Uterus (tissue), 4 donors: ENCODE measurements around the gene NHLH2. TPM values are rescaled to one million over a fixed set of nuclear protein-coding genes. Genes with fewer than 3 reads are reported as not detected.

Experiments
- DNase-seq, 2 donors: peaks; one replicate each; pipeline ENCODE4 v3.0.0-alpha.2; 2019 to 2020
- H3K27ac ChIP-seq, 2 donors: fragments of 200-600 bp; sonication (generic); 1 replicate in 1 of 2; 2 replicates in 1 of 2; pipeline ENCODE4 v1.5.1; 2016 to 2018
- H3K27me3 ChIP-seq, 2 donors: fragments of 200-600 bp; sonication (generic); one replicate each; pipeline ENCODE4 v1.5.1; 2018 to 2019; ENCODE audit warnings: control low read depth in 1 of 2
- H3K36me3 ChIP-seq, 2 donors: fragments of 200-600 bp; sonication (generic); one replicate each; pipeline ENCODE4 v1.5.1; 2019; ENCODE audit warnings: control low read depth in 1 of 2
- H3K4me1 ChIP-seq, 2 donors: fragments of 200-600 bp; sonication (generic); one replicate each; pipeline ENCODE4 v1.5.1; 2018 to 2019; ENCODE audit warnings: control low read depth in 1 of 2
- H3K4me3 ChIP-seq, 2 donors: fragments of 200-600 bp; sonication (generic); 1 replicate in 1 of 2; 2 replicates in 1 of 2; pipeline ENCODE4 v1.5.1; 2018 to 2019; ENCODE audit warnings: mild to moderate bottlenecking in 1 of 2
- H3K9me3 ChIP-seq, 2 donors: fragments of 200-600 bp; sonication (generic); one replicate each; pipeline ENCODE4 v1.5.1; 2019; ENCODE audit warnings: control low read depth in 1 of 2
- CTCF ChIP-seq, 4 experiments: fragments of 200-600 bp in 2 of 4; fragments of 450-650 bp in 2 of 4; sonication (generic) in 2 of 4; IDR thresholded peaks; one replicate each; pipeline ENCODE4 v1.5.1; 2016 to 2019; ENCODE audit warnings: antibody characterized with exemption in 4 of 4, mild to moderate bottlenecking in 2 of 4, moderate library complexity in 1 of 4
- POLR2A ChIP-seq, 2 donors: fragments of 450-650 bp; IDR thresholded peaks; one replicate each; pipeline ENCODE4 v1.6.1; 2016; ENCODE audit warnings: antibody characterized with exemption in 2 of 2, mild to moderate bottlenecking in 1 of 2, moderate library complexity in 1 of 2
- intact Hi-C: fragments of 100-400 bp; cut with DNase I; formaldehyde crosslinking; loops from one replicate; pipeline ENCODE4 v1.15.1; 2023; ENCODE audit warnings: low total_unique reads
- total RNA-seq, 4 donors: library from RNA; depleted of rRNA in 3 of 4; stranded (reverse); fragments of >200 nt in 3 of 4; gene quantifications; one replicate each; pipeline versions ENCODE4 v1.1.0 to v1.2.4, GENCODE V29; 2014 to 2023
- donor health status: DM: yes; HTN: yes; CAD: no.

NHLH2 gene
- total RNA-seq, 4 donors from 2014 or later, result not detected

- TF ChIP-seq CTCF (IDR thresholded peaks at IDR 0.05) (no peak), POLR2A (IDR thresholded peaks at IDR 0.05) (no peak)
- H3K4me3 ChIP-seq, result peak overlapping the region in 1 of 2 donors; percentile 40
- DNase-seq, result no peak
- intact Hi-C loops, result no loop called here
- no peaks in the 10 kb centered on the region for H3K9me3 ChIP-seq
- no peaks in the 10 kb centered on the region for H3K4me1 ChIP-seq
- H3K36me3 ChIP-seq, result no peaks in the 10 kb centered on the region
- peak overlapping the region in 1 of 2 donors; percentile 72 for H3K27ac ChIP-seq
- no peaks in the 10 kb centered on the region for H3K27me3 ChIP-seq
These were observed 13.4 kb downstream of the NHLH2 start for GRCh38 chr1:115827452-115828044.

- Histone ChIP-seq H3K27me3 (no peaks in the 10 kb centered on the region), H3K27ac (no peak overlapping the region), H3K36me3 (no peaks in the 10 kb centered on the region), H3K4me3 (no peak overlapping the region), H3K4me1 (no peaks in the 10 kb centered on the region), H3K9me3 (no peaks in the 10 kb centered on the region)
- intact Hi-C loops, result no loop called here
- DNase-seq, result no peak
- TF ChIP-seq CTCF (IDR thresholded peaks at IDR 0.05), result no peak
- no peak for TF ChIP-seq POLR2A (IDR thresholded peaks at IDR 0.05)
These were observed 14.3 kb downstream of the NHLH2 start for GRCh38 chr1:115826628-115827027.

GRCh38 chr1:115822117-115822516 is 18.8 kb downstream of the NHLH2 start:
- Histone ChIP-seq H3K36me3 (no peaks in the 10 kb centered on the region), H3K27me3 (no peaks in the 10 kb centered on the region), H3K4me3 (no peak overlapping the region), H3K4me1 (no peaks in the 10 kb centered on the region), H3K9me3 (no peaks in the 10 kb centered on the region), H3K27ac (no peak overlapping the region)
- DNase-seq, result no peak
- intact Hi-C loops, result no loop called here
- no peak for TF ChIP-seq POLR2A (IDR thresholded peaks at IDR 0.05)
- TF ChIP-seq CTCF (IDR thresholded peaks at IDR 0.05), result no peak

GRCh38 chr1:115815694-115816093 is 25.2 kb downstream of the NHLH2 start:
- intact Hi-C loops, result no loop called here
- no peak overlapping the region for H3K4me3 ChIP-seq
- no peaks in the 10 kb centered on the region for H3K36me3 ChIP-seq
- no peak overlapping the region for H3K27ac ChIP-seq
- no peaks in the 10 kb centered on the region for H3K4me1 ChIP-seq
- TF ChIP-seq CTCF (IDR thresholded peaks at IDR 0.05), result no peak
- TF ChIP-seq POLR2A (IDR thresholded peaks at IDR 0.05), result no peak
- H3K27me3 ChIP-seq, result no peaks in the 10 kb centered on the region
- H3K9me3 ChIP-seq, result no peaks in the 10 kb centered on the region
- DNase-seq, result no peak

- Histone ChIP-seq H3K4me1 (no peaks in the 10 kb centered on the region), H3K9me3 (no peaks in the 10 kb centered on the region), H3K4me3 (no peak overlapping the region), H3K27me3 (no peaks in the 10 kb centered on the region), H3K27ac (no peak overlapping the region), H3K36me3 (no peaks in the 10 kb centered on the region)
- TF ChIP-seq POLR2A (IDR thresholded peaks at IDR 0.05) (no peak), CTCF (IDR thresholded peaks at IDR 0.05) (no peak)
- no peak for DNase-seq
- intact Hi-C loops, result no loop called here
These were observed 26.1 kb downstream of the NHLH2 start for GRCh38 chr1:115814685-115815398.
